Vagina (tissue), 2 donors: ENCODE measurements around the gene GCNT1. TPM values are rescaled to one million over a fixed set of nuclear protein-coding genes. Genes with fewer than 3 reads are reported as not detected.

Experiments used
- DNase-seq, 2 donors: peaks; one replicate each; pipeline ENCODE4 v3.0.0-alpha.2; 2017; ENCODE audit errors: extremely low spot score in 2 of 2
- H3K27ac ChIP-seq: fragments of 200-600 bp; sonication (generic); one replicate; pipeline ENCODE4 v1.5.1; 2019
- H3K27me3 ChIP-seq: fragments of 200-600 bp; sonication (generic); one replicate; pipeline ENCODE4 v1.5.1; 2019
- H3K36me3 ChIP-seq, 2 donors: fragments of 200-600 bp; sonication (generic); one replicate each; pipeline ENCODE4 v1.5.1; 2017 to 2019
- H3K4me1 ChIP-seq: fragments of 200-600 bp; sonication (generic); one replicate; pipeline ENCODE4 v1.5.1; 2019
- H3K4me3 ChIP-seq, 2 donors: fragments of 200-600 bp; sonication (generic); 1 replicate in 1 of 2; 2 replicates in 1 of 2; pipeline ENCODE4 v1.5.1; 2016 to 2019
- H3K9me3 ChIP-seq: fragments of 200-600 bp; sonication (generic); one replicate; pipeline ENCODE4 v1.5.1; 2019
- CTCF ChIP-seq, 3 experiments: fragments of 450-650 bp in 2 of 3; fragments of 200-600 bp in 1 of 3; sonication (generic) in 1 of 3; IDR thresholded peaks; one replicate each; pipeline ENCODE4 v1.5.1; 2017 to 2019; ENCODE audit warnings: antibody characterized with exemption in 3 of 3, mild to moderate bottlenecking in 2 of 3, moderate library complexity in 2 of 3
- POLR2A ChIP-seq, 2 donors: fragments of 450-650 bp; IDR thresholded peaks; one replicate each; pipeline ENCODE4 v1.6.1; 2017; ENCODE audit warnings: antibody characterized with exemption in 2 of 2, mild to moderate bottlenecking in 2 of 2, moderate library complexity in 2 of 2
- POLR2AphosphoS5 ChIP-seq, 2 donors: sonication (generic); formaldehyde crosslinking; IDR thresholded peaks; one replicate each; pipeline ENCODE4 v1.9.0; 2017; ENCODE audit warnings: antibody characterized with exemption in 2 of 2, mild to moderate bottlenecking in 2 of 2, low read depth in 1 of 2; ENCODE audit not compliant: insufficient read depth in 1 of 2
- intact Hi-C: fragments of 100-400 bp; cut with DNase I; formaldehyde crosslinking; loops from one replicate; pipeline ENCODE4 v1.15.1; 2023
- total RNA-seq: library from RNA; depleted of rRNA; stranded (reverse); fragments of >200 nt; gene quantifications from one replicate; pipeline ENCODE4 v1.2.3, GENCODE V29; 2016

Gene GCNT1
- total RNA-seq, 1 donor from 2014 or later = 8.3 TPM

GRCh38 chr9:76438841-76439588 is 20.0 kb upstream of the GCNT1 start:
- no peak for DNase-seq
- no peak overlapping the region for H3K4me3 ChIP-seq
- H3K4me1 ChIP-seq = no peaks in the 10 kb centered on the region
- no peak for TF ChIP-seq CTCF (IDR thresholded peaks at IDR 0.05)
- TF ChIP-seq POLR2A (IDR thresholded peaks at IDR 0.05) = no peak
- TF ChIP-seq POLR2AphosphoS5 (IDR thresholded peaks at IDR 0.05; ENCODE audit: insufficient read depth in 1 of 2, low read depth in 1 of 2) = no peak
- H3K27me3 ChIP-seq = no peaks in the 10 kb centered on the region
- H3K36me3 ChIP-seq = no peaks in the 10 kb centered on the region
- no peaks in the 10 kb centered on the region for H3K9me3 ChIP-seq
- intact Hi-C loops = no loop called here
- H3K27ac ChIP-seq = no peak overlapping the region

- no peaks in the 10 kb centered on the region for H3K36me3 ChIP-seq
- intact Hi-C loops = loop anchor here (10.0 kb wide), 2 partner anchors 223 to 713 kb away; no protein-coding TSS in a partner anchor
- no peak overlapping the region for H3K4me3 ChIP-seq
- H3K4me1 ChIP-seq = no peaks in the 10 kb centered on the region
- H3K27me3 ChIP-seq = no peaks in the 10 kb centered on the region
- no peak for DNase-seq
- no peaks in the 10 kb centered on the region for H3K9me3 ChIP-seq
- H3K27ac ChIP-seq = no peak overlapping the region
- no peak for TF ChIP-seq POLR2A (IDR thresholded peaks at IDR 0.05)
- TF ChIP-seq CTCF (IDR thresholded peaks at IDR 0.05) = no peak
- no peak for TF ChIP-seq POLR2AphosphoS5 (IDR thresholded peaks at IDR 0.05; ENCODE audit: insufficient read depth in 1 of 2, low read depth in 1 of 2)
These were observed 17.2 kb upstream of the GCNT1 start for GRCh38 chr9:76441551-76442322.

DNA sequence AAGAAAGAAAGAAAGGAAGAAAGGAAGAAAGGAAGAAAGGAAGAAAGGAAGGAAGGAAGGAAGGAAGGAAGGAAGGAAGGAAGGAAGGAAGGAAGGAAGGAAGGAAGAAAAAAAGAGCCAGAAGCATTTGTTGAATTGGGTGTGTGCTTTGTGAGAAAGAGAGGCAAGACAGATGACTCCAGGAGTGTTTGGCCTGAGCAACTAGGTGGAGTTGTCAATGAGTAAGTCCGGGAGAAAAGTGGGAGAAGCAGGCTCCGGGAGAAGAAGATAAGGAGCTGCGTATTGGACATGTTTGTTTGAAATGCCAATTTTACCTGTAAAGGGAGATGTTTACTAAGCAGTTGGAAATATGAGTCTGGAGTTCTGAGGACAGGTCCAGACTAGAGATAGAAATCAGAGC is 15.1 kb upstream of the GCNT1 start:
- H3K27me3 ChIP-seq = no peaks in the 10 kb centered on the region
- intact Hi-C loops = loop anchor here (10.0 kb wide), 2 partner anchors 221 to 711 kb away; no protein-coding TSS in a partner anchor
- no peaks in the 10 kb centered on the region for H3K9me3 ChIP-seq
- no peak overlapping the region for H3K27ac ChIP-seq
- no peak for DNase-seq
- H3K36me3 ChIP-seq = no peaks in the 10 kb centered on the region
- TF ChIP-seq CTCF (IDR thresholded peaks at IDR 0.05) = no peak
- TF ChIP-seq POLR2A (IDR thresholded peaks at IDR 0.05) = no peak
- TF ChIP-seq POLR2AphosphoS5 (IDR thresholded peaks at IDR 0.05; ENCODE audit: insufficient read depth in 1 of 2, low read depth in 1 of 2) = no peak
- H3K4me3 ChIP-seq = no peak overlapping the region
- H3K4me1 ChIP-seq = no peaks in the 10 kb centered on the region

- H3K4me1 ChIP-seq = no peaks in the 10 kb centered on the region
- intact Hi-C loops = loop anchor here (10.0 kb wide), 2 partner anchors 220 to 710 kb away; no protein-coding TSS in a partner anchor
- H3K27ac ChIP-seq = no peak overlapping the region
These were observed 14.6 kb upstream of the GCNT1 start for GRCh38 chr9:76444322-76444929.

More at GRCh38 chr9:76444322-76444929, 14.6 kb upstream of the GCNT1 start:
- H3K9me3 ChIP-seq = no peaks in the 10 kb centered on the region
- H3K27me3 ChIP-seq = no peaks in the 10 kb centered on the region
- no peaks in the 10 kb centered on the region for H3K36me3 ChIP-seq
- no peak for DNase-seq
- no peak overlapping the region for H3K4me3 ChIP-seq
- TF ChIP-seq CTCF (IDR thresholded peaks at IDR 0.05) (no peak), POLR2AphosphoS5 (IDR thresholded peaks at IDR 0.05; ENCODE audit: insufficient read depth in 1 of 2, low read depth in 1 of 2) (no peak), POLR2A (IDR thresholded peaks at IDR 0.05) (no peak)
